Jurkat, Clone E6-1 (cell line): Measurements from ENCODE around the gene FOXL1.

Experiments used
- DNase-seq: peaks from one replicate; pipeline ENCODE4 v3.0.0-alpha.2; 2011; ENCODE audit warnings: low read depth, low spot score
- H3K4me3 ChIP-seq: 2 replicates; pipeline ENCODE4 v1.5.1; 2011; ENCODE audit warnings: mild to moderate bottlenecking, low read length, control low read depth, moderate library complexity

The FOXL1 gene

DNA sequence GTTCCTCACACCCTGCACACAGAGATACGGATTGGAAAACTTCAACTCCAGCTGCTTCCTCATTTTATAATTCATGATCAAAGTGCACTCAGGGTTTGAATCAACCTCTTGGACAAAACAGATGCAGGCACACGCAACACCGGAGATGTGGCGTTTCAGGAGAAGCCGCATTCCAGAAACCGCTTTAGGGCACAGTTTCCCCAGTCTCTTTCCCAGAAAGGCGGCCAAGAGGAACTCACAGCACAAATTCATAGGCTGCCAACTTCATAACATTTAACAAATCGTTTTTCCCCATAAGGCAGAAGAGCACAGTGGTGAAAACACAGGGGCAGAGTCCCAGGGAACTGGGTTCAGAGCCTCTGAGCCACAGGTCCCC is 31.7 kb upstream of the FOXL1 start:
- no peak overlapping the region for H3K4me3 ChIP-seq
- no peak for DNase-seq

DNA sequence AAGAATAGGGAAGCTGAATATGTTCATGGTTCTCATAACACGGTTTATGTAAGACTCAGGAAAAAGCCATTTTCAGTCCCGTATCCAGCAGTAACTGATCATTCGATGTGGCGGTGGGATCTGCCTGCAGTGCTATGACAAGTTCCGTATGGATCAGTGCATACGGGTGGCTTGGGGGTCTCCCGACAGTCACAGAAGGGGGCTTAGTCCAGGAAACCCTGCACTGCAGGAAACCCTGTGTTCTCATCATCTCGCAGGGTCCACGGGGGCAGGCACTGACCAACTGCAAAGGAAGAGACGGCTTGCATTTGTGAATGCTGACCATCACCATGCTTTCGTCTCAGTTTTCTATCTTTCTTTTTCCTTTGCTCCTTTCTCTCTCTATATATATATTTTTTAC is 31.1 kb upstream of the FOXL1 start:
- no peak for DNase-seq
- no peak overlapping the region for H3K4me3 ChIP-seq

DNA sequence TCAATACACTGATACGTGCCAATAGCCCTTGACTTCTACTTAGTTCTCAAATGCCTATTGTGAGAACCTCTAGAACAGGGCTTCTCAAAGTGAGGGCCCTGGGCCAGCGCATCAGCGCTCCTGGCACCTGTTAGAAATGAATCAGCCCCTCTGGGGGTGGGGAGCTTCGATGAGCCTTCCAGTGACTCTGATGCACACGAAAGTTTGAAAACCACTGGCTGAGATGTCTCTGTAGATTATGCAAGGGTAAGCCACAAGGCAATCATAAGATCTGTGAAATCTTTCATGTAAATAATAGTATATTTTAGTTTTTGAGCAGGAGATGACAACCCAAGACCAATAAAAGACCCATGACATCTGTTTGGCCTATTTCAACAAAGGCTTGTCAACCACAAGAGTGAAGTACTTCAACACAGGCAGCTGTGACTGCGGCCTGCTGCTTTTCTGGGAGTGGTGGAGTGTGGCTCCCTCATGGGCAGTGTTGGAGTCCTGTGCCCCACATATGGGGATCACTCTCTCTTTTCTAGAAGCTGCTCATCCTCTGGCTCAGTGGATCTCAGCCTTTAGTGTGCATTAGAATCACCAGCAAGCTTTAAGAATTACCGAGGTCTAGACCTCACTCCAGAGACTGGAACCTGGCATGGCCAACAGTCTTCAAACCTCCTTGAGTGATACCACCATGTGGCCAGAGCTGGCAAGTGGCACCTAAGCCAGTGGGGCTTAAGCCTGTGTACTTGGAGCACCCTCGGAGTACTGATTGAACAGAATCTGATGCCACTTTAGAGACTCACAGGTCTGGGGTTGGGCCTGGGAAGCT is 29.1 kb upstream of the FOXL1 start:
- DNase-seq = peak; percentile 81
- H3K4me3 ChIP-seq = no peak overlapping the region

DNA sequence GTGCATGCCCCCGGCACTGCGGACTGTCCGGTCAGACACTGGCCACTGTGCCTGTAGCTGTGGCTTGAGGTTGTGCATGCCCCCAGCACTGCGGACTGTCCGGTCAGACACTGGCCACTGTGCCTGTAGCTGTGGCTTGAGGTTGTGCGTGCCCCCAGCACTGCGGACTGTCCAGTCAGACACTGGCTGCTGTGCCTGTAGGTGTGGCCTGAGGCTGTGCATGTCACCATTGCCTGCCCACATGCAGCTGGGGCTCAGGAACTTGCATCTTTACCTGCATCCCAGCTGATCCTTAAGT is 28.5 kb upstream of the FOXL1 start:
- DNase-seq = no peak
- no peak overlapping the region for H3K4me3 ChIP-seq

GRCh38 chr16:86550281-86550680 is 28.1 kb upstream of the FOXL1 start:
- DNase-seq = no peak
- no peak overlapping the region for H3K4me3 ChIP-seq

DNA sequence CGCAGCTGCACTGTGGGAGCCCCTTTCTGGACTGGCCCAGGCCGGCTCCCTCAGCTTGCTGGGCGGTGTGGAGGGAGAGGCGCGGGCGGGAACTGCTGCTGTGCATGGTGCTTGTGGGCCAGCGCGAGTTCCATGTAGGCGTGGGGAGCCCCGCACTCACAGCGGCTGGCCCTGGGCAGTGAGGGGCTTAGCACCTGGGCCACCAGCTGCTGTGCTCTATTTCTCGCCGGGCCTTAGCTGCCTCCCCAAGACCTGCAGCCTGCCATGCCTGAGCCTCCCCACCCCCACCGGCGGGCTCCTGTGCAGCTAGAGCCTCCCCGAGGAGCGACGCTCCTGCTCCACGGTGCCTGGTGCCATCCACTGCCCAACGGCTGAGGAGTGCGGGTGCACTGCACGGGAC is 25.0 kb upstream of the FOXL1 start:
- DNase-seq = no peak
- H3K4me3 ChIP-seq = no peak overlapping the region

DNA sequence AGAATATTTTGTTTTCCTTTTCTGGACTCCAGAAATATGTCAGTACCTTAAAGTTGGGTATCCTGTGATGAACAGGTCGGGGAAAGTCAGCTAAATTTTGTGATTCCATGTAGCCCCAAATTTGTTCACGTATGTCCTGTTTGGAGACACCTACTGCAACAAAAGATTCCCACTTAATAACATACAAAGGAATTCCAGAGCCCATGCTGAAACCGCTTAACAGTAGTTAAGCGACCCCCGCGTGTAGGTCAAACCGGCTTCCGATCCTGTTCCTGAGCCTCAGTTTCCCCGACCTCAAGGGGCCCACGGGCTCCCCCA is 23.8 kb upstream of the FOXL1 start:
- DNase-seq = no peak
- H3K4me3 ChIP-seq = peak overlapping the region; percentile 94

- DNase-seq = peak; percentile 85
- peak within 1 kb of the TSS; percentile 94 for H3K4me3 ChIP-seq
Observed at GRCh38 chr16:86554917-86555703, 23.2 kb upstream of the FOXL1 start, which contains the start of gene MTHFSD. Gene MTHFSD (minus strand): TSS chr16:86555235. CDS start chr16:86555184, 51 bp downstream.

- peak overlapping the region; percentile 94 for H3K4me3 ChIP-seq
- no peak for DNase-seq
Observed at GRCh38 chr16:86555704-86556075, 22.7 kb upstream of the FOXL1 start.

GRCh38 chr16:86556576-86556975 is 21.8 kb upstream of the FOXL1 start:
- no peak for DNase-seq
- H3K4me3 ChIP-seq = no peak overlapping the region

- no peak overlapping the region for H3K4me3 ChIP-seq
Observed at GRCh38 chr16:86557587-86557986, 20.8 kb upstream of the FOXL1 start.

DNA sequence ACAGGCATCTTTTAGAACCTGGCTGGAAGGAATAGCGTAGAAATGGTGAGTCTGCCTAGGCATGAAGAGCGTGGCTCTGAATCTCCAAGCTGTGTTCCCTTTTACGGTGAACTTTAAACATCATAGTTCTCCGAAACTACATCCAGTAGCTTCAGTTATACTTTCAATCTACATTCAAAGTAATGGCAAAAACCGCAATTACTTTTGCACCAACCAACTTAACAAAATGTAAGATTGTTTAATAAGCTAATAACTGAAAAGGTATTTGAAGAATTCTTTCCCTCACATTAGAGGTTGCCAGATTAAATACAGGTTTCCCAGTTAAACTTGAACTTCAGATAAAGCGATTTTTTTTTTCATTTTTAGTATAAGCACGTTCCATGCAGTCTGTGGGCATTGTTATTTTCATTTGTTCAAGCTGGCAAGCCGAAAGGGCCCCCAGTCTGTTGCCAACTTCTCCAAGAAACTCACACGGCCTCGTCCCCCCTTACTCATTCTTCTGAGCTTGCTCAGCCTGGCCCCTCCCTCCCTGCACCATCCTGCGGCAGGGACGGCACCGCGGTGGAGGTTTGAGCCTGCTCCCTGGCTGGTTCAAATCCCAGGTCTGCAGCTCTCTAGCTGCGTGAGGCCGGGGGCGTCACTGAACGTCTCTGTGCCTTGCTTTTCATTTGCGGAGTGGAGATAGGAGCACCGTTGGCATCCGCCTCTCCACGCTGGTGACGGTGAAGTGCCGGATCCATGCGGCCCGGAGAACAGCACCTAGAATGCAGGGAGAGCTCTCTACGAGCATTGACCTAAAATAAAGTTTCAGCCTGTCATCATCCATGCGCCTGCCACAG is 19.8 kb upstream of the FOXL1 start:
- H3K4me3 ChIP-seq = no peak overlapping the region
- no peak for DNase-seq

More at GRCh38 chr16:86557587-86557986, 20.8 kb upstream of the FOXL1 start:
- DNase-seq = no peak

DNA sequence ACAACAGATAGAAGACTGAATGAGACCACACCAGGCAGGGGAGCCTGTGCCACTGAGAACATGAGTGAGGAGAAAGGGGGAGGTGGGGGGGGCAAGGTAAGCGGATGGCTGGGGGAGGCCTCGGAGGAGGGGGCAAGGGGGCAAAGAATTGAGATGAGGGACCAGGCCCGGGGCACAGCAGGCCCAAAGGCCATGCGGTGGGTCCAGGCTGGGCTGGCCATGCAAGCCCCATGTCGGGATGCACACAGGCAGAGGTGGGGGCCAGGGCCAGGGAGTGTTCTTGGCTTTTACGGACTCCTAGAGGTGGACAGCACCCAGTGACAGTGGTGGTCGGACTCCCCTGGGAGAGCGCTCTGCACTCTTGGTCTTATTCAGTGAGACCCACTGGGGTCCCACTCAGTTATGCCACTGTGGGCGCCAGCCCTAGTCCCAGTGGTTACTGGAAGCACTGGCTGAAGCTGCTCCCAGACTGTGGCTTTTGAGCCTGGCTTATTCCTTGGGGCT is 18.5 kb upstream of the FOXL1 start:
- no peak for DNase-seq

GRCh38 chr16:86562356-86562755 is 16.0 kb upstream of the FOXL1 start:
- no peak overlapping the region for H3K4me3 ChIP-seq
- DNase-seq = no peak

More for the DNA sequence above, 18.5 kb upstream of the FOXL1 start:
- no peak overlapping the region for H3K4me3 ChIP-seq

DNA sequence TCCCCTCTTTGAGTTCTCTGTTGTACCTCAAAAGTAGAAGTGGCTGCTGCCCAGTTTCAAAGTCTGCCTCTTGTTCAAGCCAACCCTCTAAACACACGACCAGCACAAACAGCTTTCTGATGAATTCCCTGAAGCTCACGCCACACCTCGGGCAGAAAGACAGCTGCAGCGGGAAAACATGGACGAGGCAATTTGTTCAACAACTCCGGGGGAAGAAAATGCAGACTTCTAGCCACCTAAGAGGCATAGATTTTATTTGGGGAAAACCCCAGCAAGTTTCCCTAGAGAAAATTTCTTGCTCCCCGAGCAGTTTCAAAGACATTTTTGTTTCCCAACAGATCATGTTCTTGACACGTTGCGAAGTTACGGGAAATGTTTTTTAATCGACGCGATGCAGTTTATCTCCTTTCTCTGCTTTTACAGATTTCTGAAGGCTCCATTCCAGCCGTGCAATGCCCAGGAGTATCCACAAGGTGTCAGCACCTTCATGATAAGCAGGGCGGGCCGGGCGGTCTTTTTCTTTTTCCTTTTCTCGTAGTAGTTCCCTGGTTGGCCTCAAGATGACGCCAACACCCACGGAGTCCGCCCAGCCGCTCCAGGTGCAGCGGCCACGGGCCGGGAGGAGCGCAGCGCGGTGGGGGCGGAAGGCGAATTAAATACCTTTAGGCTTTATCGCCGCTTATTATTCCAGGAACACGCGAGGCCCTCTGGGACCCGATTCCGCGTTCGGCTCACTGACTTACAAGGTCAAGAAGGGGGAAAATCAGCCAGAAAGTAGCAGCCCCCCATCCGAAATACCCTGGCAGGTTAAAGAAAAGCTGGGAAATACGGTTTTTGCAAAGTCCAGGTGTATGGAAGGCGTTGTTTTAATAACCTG is 14.6 kb upstream of the FOXL1 start:
- H3K4me3 ChIP-seq = peak overlapping the region; percentile 21
- DNase-seq = peak; percentile 83

GRCh38 chr16:86565181-86565631 is 13.1 kb upstream of the FOXL1 start:
- no peak overlapping the region for H3K4me3 ChIP-seq
- no peak for DNase-seq

- no peak for DNase-seq
- H3K4me3 ChIP-seq = no peak overlapping the region
Observed at GRCh38 chr16:86565644-86566511, 12.5 kb upstream of the FOXL1 start.

- no peak within 1 kb of the TSS for H3K4me3 ChIP-seq
- no peak for DNase-seq
Observed at GRCh38 chr16:86566601-86566965, 11.8 kb upstream of the FOXL1 start, which contains the start of gene FOXC2. Gene FOXC2 (plus strand): TSS chr16:86566829. CDS start chr16:86567336, 507 bp downstream.
